ENCODE measurements around the gene GH1. TPM values are rescaled to one million over a fixed set of nuclear protein-coding genes. Genes with fewer than 3 reads are reported as not detected.

GH1 gene
- total RNA-seq, 1 experiment from 2014 or later, result not detected

- Histone ChIP-seq H3K4me3 (ENCODE audit: low read depth in 2 of 2, low read length in 2 of 2) (no peak overlapping the region), H3K9me3 (ENCODE audit: control insufficient read depth, insufficient read depth, low read depth, low read length) (no peaks in the 10 kb centered on the region), H3K27ac (ENCODE audit: low read length) (no peak overlapping the region), H3K36me3 (ENCODE audit: control insufficient read depth, insufficient read depth, low read length) (no peaks in the 10 kb centered on the region), H3K4me1 (ENCODE audit: control insufficient read depth, insufficient read depth, low read length) (no peaks in the 10 kb centered on the region), H3K27me3 (ENCODE audit: control insufficient read depth, insufficient read depth, low read length) (no peaks in the 10 kb centered on the region)
- POLR2A ChIA-PET, result no interaction called here
- DNase-seq (ENCODE audit: low read depth, low spot score), result no peak
- in situ Hi-C loops (cut with HindIII; ENCODE audit: low pct_unique_long_range_greater_than_20kb, low sequenced_read_pairs) (no loop called here), intact Hi-C loops (cut with micrococcal nuclease; ENCODE audit: unreplicated experiment) (no loop called here)
- CTCF ChIA-PET, result no interaction called here
- BruUV-seq (replicated peaks), result no TSS peak
- TF ChIP-seq TCF7L2 (IDR thresholded peaks at IDR 0.05; ENCODE audit: low read depth, low read length) (no peak), SIN3A (IDR thresholded peaks at IDR 0.05; ENCODE audit: borderline replicate concordance, insufficient read depth, low read depth, low read length) (no peak), POLR2AphosphoS5 (IDR thresholded peaks at IDR 0.05; ENCODE audit: low read depth, low read length) (no peak), REST (IDR thresholded peaks at IDR 0.05; ENCODE audit: insufficient read depth in 1 of 2, low read depth in 2 of 2, low read length in 1 of 2) (no peak), CTCF (IDR thresholded peaks at IDR 0.05) (no peak)
- no peak for ATAC-seq
These were observed 37.2 kb upstream of the GH1 start for GRCh38 chr17:63955791-63956190.

- CTCF ChIA-PET, result no interaction called here
- TF ChIP-seq CTCF (IDR thresholded peaks at IDR 0.05), result no peak
- no peak for TF ChIP-seq SIN3A (IDR thresholded peaks at IDR 0.05; ENCODE audit: borderline replicate concordance, insufficient read depth, low read depth, low read length)
- TF ChIP-seq TCF7L2 (IDR thresholded peaks at IDR 0.05; ENCODE audit: low read depth, low read length), result no peak
- TF ChIP-seq POLR2AphosphoS5 (IDR thresholded peaks at IDR 0.05; ENCODE audit: low read depth, low read length), result no peak
- TF ChIP-seq REST (IDR thresholded peaks at IDR 0.05; ENCODE audit: insufficient read depth in 1 of 2, low read depth in 2 of 2, low read length in 1 of 2), result no peak
These were observed 36.6 kb upstream of the GH1 start for GRCh38 chr17:63955232-63955631.

More at GRCh38 chr17:63955232-63955631, 36.6 kb upstream of the GH1 start:
- no peak overlapping the region for H3K27ac ChIP-seq (ENCODE audit: low read length)
- no peak overlapping the region for H3K4me3 ChIP-seq (ENCODE audit: low read depth in 2 of 2, low read length in 2 of 2)
- no TSS peak for BruUV-seq (replicated peaks)
- ATAC-seq (no peak), DNase-seq (ENCODE audit: low read depth, low spot score) (no peak)
- no peaks in the 10 kb centered on the region for H3K36me3 ChIP-seq (ENCODE audit: control insufficient read depth, insufficient read depth, low read length)
- no peaks in the 10 kb centered on the region for H3K9me3 ChIP-seq (ENCODE audit: control insufficient read depth, insufficient read depth, low read depth, low read length)
- POLR2A ChIA-PET, result no interaction called here
- no peaks in the 10 kb centered on the region for H3K27me3 ChIP-seq (ENCODE audit: control insufficient read depth, insufficient read depth, low read length)
- intact Hi-C loops (cut with micrococcal nuclease; ENCODE audit: unreplicated experiment) (no loop called here), in situ Hi-C loops (cut with HindIII; ENCODE audit: low pct_unique_long_range_greater_than_20kb, low sequenced_read_pairs) (no loop called here)
- no peaks in the 10 kb centered on the region for H3K4me1 ChIP-seq (ENCODE audit: control insufficient read depth, insufficient read depth, low read length)

Measured in Panc1 (cell line).